Measurements from ENCODE around the gene PCYOX1L.
A peak's percentile ranks its signal among the peaks of the same experiment; 100 is the strongest.

The PCYOX1L gene

DNA sequence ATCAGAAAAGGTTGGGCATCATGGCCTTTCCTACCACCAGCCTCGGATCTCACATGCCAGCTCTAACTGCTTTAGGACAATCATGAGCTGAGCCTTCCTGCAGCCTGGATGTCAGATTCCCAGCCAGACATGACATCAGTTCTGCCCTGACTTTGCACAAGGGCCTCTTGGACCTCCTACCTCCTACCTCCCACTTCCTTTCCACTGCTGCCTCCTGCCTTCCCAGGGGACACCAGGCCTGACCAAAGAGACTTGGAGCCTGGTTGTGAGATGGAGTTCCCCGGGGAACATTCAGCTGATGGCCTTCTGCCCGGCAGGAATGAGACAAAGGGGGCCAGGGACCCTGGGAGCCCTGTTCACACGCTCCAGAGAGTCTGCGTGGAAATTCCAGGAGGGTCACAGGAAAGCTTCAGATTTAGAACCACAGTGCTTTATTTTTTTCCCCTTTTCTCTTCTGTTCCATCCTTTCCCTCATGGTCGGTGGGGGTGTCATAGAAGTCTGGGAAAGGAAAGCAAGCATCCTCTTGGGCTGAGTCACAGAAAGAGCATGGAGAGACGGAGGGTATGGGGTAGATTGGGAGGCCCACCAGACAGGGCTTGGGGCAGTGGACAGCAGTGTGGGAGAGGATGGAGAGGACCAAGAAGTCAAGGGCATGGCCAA is 56.7 kb downstream of the PCYOX1L start:
- H2AFZ ChIP-seq (ENCODE audit: insufficient read depth, low read length, poor library complexity): no peak overlapping the region
- H3K27me3 ChIP-seq (ENCODE audit: insufficient read depth, low read length): no peaks in the 10 kb centered on the region
- H3K23ac ChIP-seq (ENCODE audit: low read length): no peak overlapping the region
- H3K4me2 ChIP-seq (ENCODE audit: low read length): no peak overlapping the region
- no peak overlapping the region for H3K4me3 ChIP-seq (ENCODE audit: low read depth, low read length)
- WGBS (ENCODE audit: extremely low coverage, insufficient coverage, insufficient read length): no CpG with 5 or more reads among the region's 7 CpGs
- no peak overlapping the region for H2BK120ac ChIP-seq (ENCODE audit: insufficient read depth, low read length, poor library complexity)
- peaks cover 14 to 32% of the 10 kb centered on the region in 2 experiments for H3K4me1 ChIP-seq (ENCODE audit: control insufficient read depth in 1 of 2, insufficient read depth in 2 of 2, low read length in 2 of 2)
- H2BK5ac ChIP-seq (ENCODE audit: low read depth, low read length, poor library complexity): no peak overlapping the region
- H2AK5ac ChIP-seq (ENCODE audit: low read length): no peak overlapping the region
- no peak overlapping the region for H3K9ac ChIP-seq (ENCODE audit: low read length)
- H3K4ac ChIP-seq (ENCODE audit: low read depth, low read length): no peak overlapping the region
- no peak overlapping the region for H4K12ac ChIP-seq (ENCODE audit: low read depth, low read length)
- no peaks in the 10 kb centered on the region for H3K79me2 ChIP-seq (ENCODE audit: control insufficient read depth, insufficient read depth, low read length, poor library complexity)
- peaks cover 14% of the 10 kb centered on the region for H3K79me1 ChIP-seq (ENCODE audit: low read length)
- H2BK12ac ChIP-seq (ENCODE audit: low read length): peak overlapping the region; percentile 5
- no peak overlapping the region for H3K27ac ChIP-seq (ENCODE audit: low read depth, low read length)
- DNase-seq: no peak
- no peak overlapping the region for H4K8ac ChIP-seq (ENCODE audit: low read depth, low read length)
- peaks cover 2% of the 10 kb centered on the region for H3K9me3 ChIP-seq (ENCODE audit: insufficient read depth, low read depth, low read length)
- no peak overlapping the region for H3K18ac ChIP-seq (ENCODE audit: low read length)
- H4K91ac ChIP-seq (ENCODE audit: low read depth, low read length): peak overlapping the region; percentile 44
- no peaks in the 10 kb centered on the region for H3K36me3 ChIP-seq (ENCODE audit: control insufficient read depth in 1 of 2, insufficient read depth in 2 of 2, low read length in 2 of 2)
- no peak overlapping the region for H3K14ac ChIP-seq (ENCODE audit: low read length)

DNA sequence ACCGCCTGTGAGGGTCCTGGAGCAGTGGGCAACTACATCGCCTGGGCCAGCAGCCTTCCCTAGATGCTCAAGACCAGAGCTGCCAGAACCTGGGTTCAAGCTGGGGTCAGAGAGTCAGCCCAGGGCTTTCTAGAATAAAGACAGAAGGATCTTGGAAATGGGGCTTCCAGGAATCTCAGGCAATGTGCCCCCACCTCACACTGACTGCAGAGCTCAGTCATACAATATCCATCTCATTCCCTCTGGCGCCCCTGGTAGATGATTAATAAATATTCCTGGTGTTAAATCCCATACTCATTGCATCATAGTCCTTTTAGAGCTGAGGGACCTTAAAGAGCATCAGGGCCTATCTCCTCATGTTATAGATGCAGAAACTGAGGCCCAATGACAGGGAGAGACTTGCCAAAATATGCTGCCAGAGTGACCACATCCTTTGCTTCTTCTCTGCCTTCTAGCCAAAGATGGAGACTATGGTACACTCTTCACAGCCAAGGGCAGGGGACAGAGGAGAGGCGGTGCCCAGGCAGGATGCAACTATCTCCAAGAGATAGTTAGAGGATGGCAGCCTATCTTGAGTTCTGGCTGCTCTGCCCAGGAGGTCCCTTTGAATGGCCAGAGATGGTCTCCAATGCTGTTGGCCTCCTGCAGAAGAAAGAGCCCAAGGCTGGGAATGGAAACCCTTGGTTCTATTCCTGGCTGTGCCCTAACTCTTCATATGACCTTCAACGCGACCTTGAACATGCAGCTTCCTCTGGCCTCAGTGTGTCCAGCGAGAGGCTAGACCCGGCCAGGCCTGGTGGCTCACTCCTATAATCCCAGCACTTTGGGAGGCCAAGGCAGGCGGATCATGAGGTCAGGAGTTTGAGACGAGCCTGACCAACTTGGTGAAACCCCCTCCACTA is 57.5 kb downstream of the PCYOX1L start:
- no peak overlapping the region for H3K4me3 ChIP-seq (ENCODE audit: low read depth, low read length)
- peak overlapping the region; percentile 3 for H2BK12ac ChIP-seq (ENCODE audit: low read length)
- peaks cover 18% of the 10 kb centered on the region for H3K79me1 ChIP-seq (ENCODE audit: low read length)
- no peak overlapping the region for H3K18ac ChIP-seq (ENCODE audit: low read length)
- H4K8ac ChIP-seq (ENCODE audit: low read depth, low read length): no peak overlapping the region
- H2AFZ ChIP-seq (ENCODE audit: insufficient read depth, low read length, poor library complexity): no peak overlapping the region
- WGBS (ENCODE audit: extremely low coverage, insufficient coverage, insufficient read length): no CpG with 5 or more reads among the region's 10 CpGs
- H3K36me3 ChIP-seq (ENCODE audit: control insufficient read depth in 1 of 2, insufficient read depth in 2 of 2, low read length in 2 of 2): no peaks in the 10 kb centered on the region
- peaks cover 2% of the 10 kb centered on the region for H3K9me3 ChIP-seq (ENCODE audit: insufficient read depth, low read depth, low read length)
- no peak overlapping the region for H2BK120ac ChIP-seq (ENCODE audit: insufficient read depth, low read length, poor library complexity)
- H4K12ac ChIP-seq (ENCODE audit: low read depth, low read length): no peak overlapping the region
- H3K9ac ChIP-seq (ENCODE audit: low read length): no peak overlapping the region
- peak overlapping the region; percentile 22 for H4K91ac ChIP-seq (ENCODE audit: low read depth, low read length)
- H3K14ac ChIP-seq (ENCODE audit: low read length): no peak overlapping the region
- peaks cover 17 to 32% of the 10 kb centered on the region in 2 experiments for H3K4me1 ChIP-seq (ENCODE audit: control insufficient read depth in 1 of 2, insufficient read depth in 2 of 2, low read length in 2 of 2)
- no peak overlapping the region for H3K23ac ChIP-seq (ENCODE audit: low read length)
- H3K79me2 ChIP-seq (ENCODE audit: control insufficient read depth, insufficient read depth, low read length, poor library complexity): no peaks in the 10 kb centered on the region
- no peaks in the 10 kb centered on the region for H3K27me3 ChIP-seq (ENCODE audit: insufficient read depth, low read length)
- H2AK5ac ChIP-seq (ENCODE audit: low read length): no peak overlapping the region
- H3K4me2 ChIP-seq (ENCODE audit: low read length): no peak overlapping the region
- no peak for DNase-seq
- no peak overlapping the region for H2BK5ac ChIP-seq (ENCODE audit: low read depth, low read length, poor library complexity)
- no peak overlapping the region for H3K4ac ChIP-seq (ENCODE audit: low read depth, low read length)
- H3K27ac ChIP-seq (ENCODE audit: low read depth, low read length): no peak overlapping the region

DNA sequence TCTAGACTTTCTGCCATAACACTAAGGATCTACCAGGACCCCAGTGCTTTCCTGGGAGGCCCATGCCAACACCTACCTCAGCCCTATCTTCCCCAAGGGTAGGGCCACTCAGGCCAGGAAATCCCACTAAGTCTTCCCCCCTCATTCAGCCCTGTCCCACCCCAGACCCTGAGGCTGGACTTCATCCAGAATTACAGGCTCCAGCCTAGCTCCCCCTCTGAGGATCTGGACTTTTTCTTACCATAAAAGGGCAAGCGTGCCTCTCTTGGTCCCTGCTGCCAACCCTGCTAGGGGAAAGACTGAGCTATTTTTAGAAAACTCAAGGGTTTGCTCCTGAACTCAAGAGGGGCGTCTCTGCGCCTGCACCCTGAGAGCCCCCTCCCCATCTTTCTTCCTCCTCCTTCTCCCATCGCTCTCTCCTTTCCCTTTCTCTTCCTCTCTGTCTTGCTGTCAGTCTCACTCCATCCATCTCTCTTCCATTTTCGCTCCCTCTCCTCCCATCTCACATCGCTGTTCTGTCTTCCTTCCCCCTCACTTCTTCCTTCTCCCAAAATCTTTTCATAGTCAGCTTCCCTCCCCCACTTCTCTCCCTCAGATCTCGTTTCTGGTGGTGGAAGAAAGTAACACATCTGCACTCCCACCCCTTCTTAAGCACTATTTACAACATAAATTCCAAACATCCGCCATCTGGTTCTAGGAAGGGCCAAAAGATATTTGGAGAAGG is 59.3 kb downstream of the PCYOX1L start:
- peak overlapping the region; percentile 41 for H3K4me2 ChIP-seq (ENCODE audit: low read length)
- H2BK12ac ChIP-seq (ENCODE audit: low read length): peak overlapping the region; percentile 66
- 100% methylated on average over 2 of the region's 8 CpGs for WGBS (ENCODE audit: extremely low coverage, insufficient coverage, insufficient read length)
- no peak overlapping the region for H3K18ac ChIP-seq (ENCODE audit: low read length)
- H2BK5ac ChIP-seq (ENCODE audit: low read depth, low read length, poor library complexity): peak overlapping the region; percentile 15
- peak overlapping the region; percentile 64 for H4K91ac ChIP-seq (ENCODE audit: low read depth, low read length)
- peaks cover 2% of the 10 kb centered on the region for H3K9me3 ChIP-seq (ENCODE audit: insufficient read depth, low read depth, low read length)
- peaks cover 25 to 47% of the 10 kb centered on the region in 2 experiments for H3K4me1 ChIP-seq (ENCODE audit: control insufficient read depth in 1 of 2, insufficient read depth in 2 of 2, low read length in 2 of 2)
- no peak overlapping the region for H3K23ac ChIP-seq (ENCODE audit: low read length)
- H4K8ac ChIP-seq (ENCODE audit: low read depth, low read length): no peak overlapping the region
- DNase-seq: no peak
- peaks cover 28% of the 10 kb centered on the region for H3K79me1 ChIP-seq (ENCODE audit: low read length)
- no peak overlapping the region for H3K4me3 ChIP-seq (ENCODE audit: low read depth, low read length)
- H2AK5ac ChIP-seq (ENCODE audit: low read length): no peak overlapping the region
- no peaks in the 10 kb centered on the region for H3K79me2 ChIP-seq (ENCODE audit: control insufficient read depth, insufficient read depth, low read length, poor library complexity)
- peak overlapping the region; percentile 50 for H3K14ac ChIP-seq (ENCODE audit: low read length)
- no peak overlapping the region for H2AFZ ChIP-seq (ENCODE audit: insufficient read depth, low read length, poor library complexity)
- no peak overlapping the region for H4K12ac ChIP-seq (ENCODE audit: low read depth, low read length)
- peak overlapping the region; percentile 51 for H3K27ac ChIP-seq (ENCODE audit: low read depth, low read length)
- no peaks in the 10 kb centered on the region for H3K27me3 ChIP-seq (ENCODE audit: insufficient read depth, low read length)
- no peak overlapping the region for H3K9ac ChIP-seq (ENCODE audit: low read length)
- H3K36me3 ChIP-seq (ENCODE audit: control insufficient read depth in 1 of 2, insufficient read depth in 2 of 2, low read length in 2 of 2): no peaks in the 10 kb centered on the region
- peak overlapping the region; percentile 77 for H2BK120ac ChIP-seq (ENCODE audit: insufficient read depth, low read length, poor library complexity)
- no peak overlapping the region for H3K4ac ChIP-seq (ENCODE audit: low read depth, low read length)

DNA sequence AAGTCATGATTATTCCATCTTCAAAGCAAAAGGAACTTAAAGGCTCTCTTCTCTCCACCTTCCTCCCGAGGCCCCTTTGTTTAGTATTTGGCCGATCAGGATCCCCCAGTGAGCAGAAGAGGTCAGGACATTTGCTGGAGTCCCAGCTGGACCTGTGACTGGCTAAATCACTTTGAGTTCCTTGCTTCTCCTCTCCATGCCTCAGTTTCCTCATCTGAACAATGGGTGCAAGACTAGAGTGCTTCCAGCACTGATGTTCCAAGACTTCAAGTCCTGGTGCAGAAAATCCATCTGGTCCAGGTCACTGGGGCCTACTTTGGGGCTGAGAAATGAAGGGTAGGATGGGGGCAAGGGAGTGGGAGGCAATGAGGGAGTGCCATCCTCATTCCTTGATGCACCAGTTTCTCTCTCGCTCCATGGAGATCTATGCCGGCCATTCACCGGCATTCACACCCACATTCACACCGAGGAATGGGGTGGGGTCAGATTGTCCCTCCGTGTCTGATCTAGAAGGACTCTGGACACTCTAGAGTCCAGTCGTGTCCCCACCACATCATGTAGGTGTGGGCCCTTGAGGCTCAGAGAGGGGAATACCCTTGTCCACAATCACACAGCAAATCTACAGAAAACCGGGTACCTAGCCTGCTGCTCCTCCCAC is 60.0 kb downstream of the PCYOX1L start:
- H4K91ac ChIP-seq (ENCODE audit: low read depth, low read length): peak overlapping the region; percentile 64
- peak overlapping the region; percentile 60 for H3K18ac ChIP-seq (ENCODE audit: low read length)
- peaks cover 26 to 48% of the 10 kb centered on the region in 2 experiments for H3K4me1 ChIP-seq (ENCODE audit: control insufficient read depth in 1 of 2, insufficient read depth in 2 of 2, low read length in 2 of 2)
- no peak for DNase-seq
- no peaks in the 10 kb centered on the region for H3K36me3 ChIP-seq (ENCODE audit: control insufficient read depth in 1 of 2, insufficient read depth in 2 of 2, low read length in 2 of 2)
- no peak overlapping the region for H3K9ac ChIP-seq (ENCODE audit: low read length)
- H4K8ac ChIP-seq (ENCODE audit: low read depth, low read length): peak overlapping the region; percentile 26
- H3K14ac ChIP-seq (ENCODE audit: low read length): peak overlapping the region; percentile 44
- H4K12ac ChIP-seq (ENCODE audit: low read depth, low read length): no peak overlapping the region
- H3K27ac ChIP-seq (ENCODE audit: low read depth, low read length): no peak overlapping the region
- H3K27me3 ChIP-seq (ENCODE audit: insufficient read depth, low read length): no peaks in the 10 kb centered on the region
- H3K4me3 ChIP-seq (ENCODE audit: low read depth, low read length): no peak overlapping the region
- no peak overlapping the region for H3K4me2 ChIP-seq (ENCODE audit: low read length)
- no peak overlapping the region for H3K23ac ChIP-seq (ENCODE audit: low read length)
- peaks cover 32% of the 10 kb centered on the region for H3K79me1 ChIP-seq (ENCODE audit: low read length)
- WGBS (ENCODE audit: extremely low coverage, insufficient coverage, insufficient read length): no CpG with 5 or more reads among the region's 9 CpGs
- H3K4ac ChIP-seq (ENCODE audit: low read depth, low read length): no peak overlapping the region
- H2BK120ac ChIP-seq (ENCODE audit: insufficient read depth, low read length, poor library complexity): peak overlapping the region; percentile 40
- H2AK5ac ChIP-seq (ENCODE audit: low read length): peak overlapping the region; percentile 90
- H2BK12ac ChIP-seq (ENCODE audit: low read length): peak overlapping the region; percentile 90
- no peaks in the 10 kb centered on the region for H3K79me2 ChIP-seq (ENCODE audit: control insufficient read depth, insufficient read depth, low read length, poor library complexity)
- no peak overlapping the region for H2AFZ ChIP-seq (ENCODE audit: insufficient read depth, low read length, poor library complexity)
- peaks cover 2% of the 10 kb centered on the region for H3K9me3 ChIP-seq (ENCODE audit: insufficient read depth, low read depth, low read length)
- H2BK5ac ChIP-seq (ENCODE audit: low read depth, low read length, poor library complexity): peak overlapping the region; percentile 25
